DMS79 treated with DMSO at 0.1 percent for 48 hours (cell line): ENCODE results near the gene HPS4.

ENCODE experiments used
- DNase-seq: peaks from one replicate; lab custom pipeline; 2025; lab: John Stamatoyannopoulos, UW

The HPS4 gene

DNA sequence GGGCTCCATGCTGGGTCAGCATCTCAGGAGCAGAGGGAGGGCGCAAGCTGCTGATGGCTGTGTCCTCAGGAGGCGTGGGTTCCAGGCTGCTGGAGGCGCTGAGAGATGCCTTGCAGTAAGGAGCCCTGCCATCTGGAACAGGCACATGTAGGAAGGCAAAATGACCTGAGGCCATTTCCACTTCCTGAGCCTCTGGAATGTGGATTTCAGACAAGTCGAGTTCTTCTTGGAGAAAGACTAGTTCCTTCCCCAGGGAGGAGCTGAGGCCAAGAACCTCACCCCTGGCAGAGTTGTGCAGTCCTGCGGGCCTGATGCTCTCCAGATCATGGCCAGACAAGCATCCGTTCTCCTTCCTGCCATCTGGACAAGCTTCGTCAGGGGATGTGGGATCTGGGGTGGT lies 19.3 kb downstream of the HPS4 start:
- no peak for DNase-seq

DNA sequence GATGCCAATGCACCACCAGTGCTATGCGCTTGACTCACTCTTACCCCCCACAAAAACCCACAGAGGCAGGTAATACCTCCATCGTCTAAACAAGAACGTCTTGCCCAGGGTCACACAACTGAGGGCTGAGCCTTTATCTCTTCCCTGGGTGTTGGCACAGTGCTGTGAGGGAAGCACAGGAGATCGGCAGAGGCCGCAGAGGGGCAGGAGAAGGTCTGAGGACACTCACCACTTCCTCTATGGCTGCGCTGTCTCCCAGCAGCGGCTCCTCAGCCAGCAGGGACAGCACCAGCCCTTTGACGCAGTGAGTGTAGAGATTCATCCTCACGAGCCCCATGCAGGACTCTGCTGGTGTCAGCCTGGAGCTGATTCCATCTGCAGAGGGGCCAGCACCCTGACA lies 19.9 kb downstream of the HPS4 start:
- DNase-seq, result no peak

DNA sequence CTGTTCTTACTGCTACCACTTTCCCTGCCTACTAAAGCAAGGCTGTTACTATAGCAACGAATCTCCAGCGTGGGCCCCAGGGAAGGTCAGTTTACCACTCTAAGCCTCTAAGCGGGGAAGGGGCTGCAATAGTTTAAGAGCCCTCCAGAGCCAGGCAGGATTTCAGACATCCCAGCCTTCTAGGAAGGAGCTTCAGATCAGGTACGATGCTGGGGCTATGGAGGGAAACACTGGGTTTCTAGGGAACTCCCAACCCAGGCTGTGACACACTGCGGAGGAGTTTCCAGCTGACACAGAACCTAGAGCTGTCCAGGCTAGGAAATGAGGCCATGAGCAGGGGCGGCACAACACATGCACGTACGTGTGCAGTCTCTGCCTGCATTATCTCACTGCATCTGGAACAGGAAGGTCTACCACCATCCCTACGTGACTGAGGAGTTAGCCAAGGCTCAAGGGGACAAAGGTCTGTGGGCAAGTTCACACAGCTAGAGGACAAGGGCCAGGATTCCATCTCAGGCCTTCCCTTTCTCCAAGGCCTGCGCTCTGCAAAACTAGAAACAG lies 20.4 kb downstream of the HPS4 start:
- DNase-seq, result peak; percentile 9

DNA sequence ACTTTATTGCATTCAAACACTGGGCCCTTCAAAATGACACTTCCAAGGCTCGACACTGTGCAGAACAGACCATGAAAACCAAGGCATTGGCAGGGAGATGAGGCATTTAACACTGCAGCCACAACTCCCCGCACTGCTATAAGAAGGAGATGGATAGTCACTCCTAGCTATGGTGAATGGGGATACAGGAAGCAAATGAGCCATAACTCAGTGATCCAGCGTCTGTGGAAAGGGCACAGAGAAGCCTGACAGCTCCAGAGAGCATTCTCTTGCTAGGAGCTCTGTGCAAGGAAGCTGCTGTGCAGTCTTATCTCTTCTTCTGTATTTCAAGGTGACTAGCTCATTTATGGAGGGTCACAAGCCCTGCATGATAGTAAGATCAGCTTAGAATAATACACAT lies 20.9 kb downstream of the HPS4 start:
- DNase-seq, result no peak

DNA sequence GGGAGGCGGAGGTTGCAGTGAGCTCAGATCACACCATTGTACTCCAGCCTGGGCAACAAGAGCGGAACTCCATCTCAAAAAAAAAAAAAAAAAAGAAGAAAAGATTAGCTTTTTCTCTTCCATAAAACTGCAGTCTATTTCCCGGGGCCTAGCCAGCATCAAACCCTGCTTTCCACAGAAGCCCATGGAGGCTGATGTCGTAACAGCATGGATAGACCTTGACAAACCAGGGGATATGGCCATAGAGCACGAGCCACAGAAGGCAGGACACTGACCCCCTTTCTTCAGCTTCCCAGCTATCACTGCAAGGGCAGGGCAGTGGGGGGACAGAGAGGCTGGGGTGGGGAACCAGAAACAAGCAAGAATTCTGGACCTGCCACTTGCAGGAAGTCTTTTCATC lies 21.5 kb downstream of the HPS4 start:
- no peak for DNase-seq

DNA sequence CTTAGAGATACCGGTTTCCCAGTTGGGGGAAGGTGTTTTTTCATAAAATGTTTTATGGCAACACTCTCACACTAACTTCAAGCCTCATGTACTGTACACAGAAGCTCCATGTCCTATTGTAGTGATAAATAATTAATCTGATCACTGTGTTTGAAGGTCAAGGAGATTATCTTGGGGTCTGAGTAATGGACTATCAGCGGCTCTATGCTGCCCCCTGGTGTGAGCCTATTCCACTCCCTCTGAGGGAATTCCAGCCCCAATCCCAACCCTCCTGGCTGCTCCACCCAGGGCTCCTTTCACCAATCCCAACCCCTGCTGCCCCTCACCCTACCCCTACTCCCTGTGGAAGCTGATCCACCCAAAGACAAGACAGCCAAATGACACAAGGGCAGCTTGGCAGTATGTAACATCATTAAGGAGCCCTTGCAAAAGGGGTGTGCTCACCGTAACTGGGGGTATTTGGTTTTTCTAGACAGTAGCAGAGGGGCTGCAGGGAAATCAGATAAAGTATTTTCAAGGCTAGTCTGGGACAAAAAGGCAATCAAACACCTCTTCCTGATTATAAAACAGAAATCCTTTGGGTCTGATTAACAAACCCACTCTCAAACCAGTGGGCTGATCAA lies 22.3 kb downstream of the HPS4 start:
- DNase-seq, result peak; percentile 19

DNA sequence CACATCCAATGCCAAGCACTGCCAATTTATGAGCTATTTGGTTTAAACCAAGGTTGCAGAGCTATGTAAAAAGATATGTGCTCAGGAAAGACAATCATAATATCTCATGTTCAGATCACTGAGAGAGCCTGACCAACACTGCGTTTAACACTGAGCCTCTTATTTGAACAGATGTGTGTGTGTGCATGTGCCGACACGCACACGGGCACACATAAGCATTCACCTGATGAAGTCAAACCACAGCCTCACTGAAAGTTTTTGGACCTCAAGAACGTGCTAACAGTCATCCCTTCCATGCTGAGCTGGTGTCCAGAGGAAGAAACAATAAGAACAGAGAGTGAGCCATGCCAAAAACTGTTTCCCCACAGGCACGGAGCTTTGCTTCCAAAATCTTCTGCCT lies 23.4 kb downstream of the HPS4 start:
- no peak for DNase-seq

DNA sequence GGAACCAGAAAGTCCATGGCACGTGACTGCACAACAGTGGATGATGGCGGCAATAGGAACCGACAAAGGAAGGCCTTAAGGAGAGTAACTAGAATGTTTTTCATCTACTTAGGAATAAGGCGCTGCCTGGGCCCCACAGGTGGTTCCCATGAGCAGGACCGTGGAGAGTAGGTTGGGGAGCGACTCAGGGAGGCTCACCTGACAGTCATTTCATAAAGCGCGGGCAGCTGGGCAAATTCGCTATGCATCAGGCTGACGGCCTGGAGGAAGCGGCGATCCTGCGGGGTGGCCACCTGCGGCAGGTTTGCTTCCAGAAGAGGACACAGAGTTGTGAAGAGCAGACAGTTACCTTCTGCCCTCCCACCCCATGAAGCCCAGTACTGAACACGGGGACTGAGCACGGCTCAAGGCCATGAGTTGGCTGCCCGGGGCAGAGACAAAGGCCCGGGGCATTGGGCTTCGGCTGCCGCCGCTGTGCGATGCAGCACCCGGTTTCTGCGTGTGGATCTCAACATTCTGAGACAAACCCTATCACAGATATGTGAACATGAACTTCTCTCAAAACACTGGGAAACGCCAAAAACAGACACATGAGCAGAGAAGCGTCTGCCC lies 25.8 kb downstream of the HPS4 start:
- DNase-seq, result no peak

DNA sequence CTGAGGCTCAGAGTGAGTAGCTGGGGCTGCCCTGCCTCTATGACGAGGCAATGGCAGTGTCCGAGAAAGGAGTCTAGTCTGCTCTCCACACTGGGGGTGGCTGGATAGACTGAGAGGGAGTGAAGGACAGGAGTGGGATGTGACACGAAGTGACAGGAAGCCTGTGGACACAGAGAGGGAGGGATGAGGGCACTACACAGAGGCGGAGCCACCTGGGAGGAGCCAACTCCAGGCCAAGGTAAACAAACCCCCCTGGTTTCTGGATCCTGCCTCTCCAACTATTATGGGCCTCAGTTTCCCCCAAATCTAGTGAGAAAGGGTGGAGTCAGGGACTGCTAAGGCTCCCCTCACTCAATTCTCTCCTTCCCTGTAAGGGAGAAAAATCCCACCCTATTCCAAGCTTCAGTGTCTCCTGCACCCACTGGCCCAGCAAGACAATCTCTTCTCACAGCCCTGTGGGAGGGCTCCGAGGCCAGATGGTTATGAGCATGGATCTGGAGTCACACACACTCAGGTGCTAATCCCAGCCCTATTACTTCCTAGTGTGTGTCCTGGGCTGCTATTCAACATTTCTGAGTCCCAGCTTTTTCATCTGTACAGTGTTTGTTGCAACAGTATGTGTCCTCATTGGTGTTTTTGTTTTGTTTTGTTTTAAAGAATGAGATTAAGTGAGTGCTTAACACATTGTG lies 29.6 kb downstream of the HPS4 start:
- no peak for DNase-seq

DNA sequence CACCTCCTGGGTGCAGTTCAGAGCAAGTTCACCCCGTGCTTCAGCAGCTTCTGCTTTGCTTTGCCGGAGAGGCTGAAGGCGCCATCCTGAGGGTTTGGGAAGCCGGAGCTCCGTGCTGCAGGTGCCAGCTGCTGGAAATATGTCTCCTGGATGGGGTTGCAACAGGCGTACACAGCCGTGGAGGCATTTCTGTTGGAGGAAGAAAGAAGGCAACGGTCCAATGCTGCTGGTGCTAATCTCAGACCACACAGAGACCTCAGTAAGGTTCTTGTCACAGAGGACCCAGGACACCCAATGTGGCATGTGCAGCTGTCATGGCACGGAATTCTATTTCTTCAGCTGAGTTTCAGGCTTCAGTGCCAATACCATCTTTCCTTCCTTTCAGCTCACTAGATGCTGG lies 30.4 kb downstream of the HPS4 start:
- no peak for DNase-seq

DNA sequence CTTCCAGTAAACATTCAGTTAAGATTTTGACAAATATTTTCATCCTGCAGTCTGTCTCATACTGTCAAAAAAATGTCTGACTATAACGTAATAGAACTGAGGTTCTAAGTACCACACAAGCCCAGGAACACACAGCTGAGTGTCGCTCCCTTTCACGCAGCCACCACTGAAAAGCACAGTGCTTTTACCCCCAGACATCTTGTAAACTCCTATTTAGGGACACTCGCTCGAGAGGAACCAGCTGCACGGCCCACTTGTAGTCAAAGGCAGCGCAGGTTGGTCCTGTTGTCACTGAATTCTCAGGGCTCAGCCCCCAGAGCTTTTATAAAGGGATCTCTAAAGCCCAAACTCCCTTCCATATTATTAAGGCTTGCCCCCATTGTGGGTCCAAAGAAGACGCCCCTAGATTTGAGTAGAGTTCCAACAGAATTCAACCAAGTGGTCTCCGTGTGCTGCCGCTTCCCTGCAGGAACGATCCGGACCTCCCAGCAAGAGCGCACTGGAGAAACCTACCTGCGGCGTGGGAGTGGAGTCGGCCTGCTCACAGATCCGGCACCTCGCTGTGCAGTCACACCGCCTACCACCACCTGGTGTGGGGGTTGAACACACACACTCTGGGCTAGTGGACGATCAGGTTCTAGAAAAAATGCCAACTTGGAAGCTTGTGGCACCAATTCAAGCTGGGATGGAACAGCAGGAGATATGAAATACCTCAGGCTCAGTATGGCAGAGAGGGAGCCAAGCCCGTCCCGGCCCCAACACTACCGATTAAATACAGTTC lies 31.2 kb downstream of the HPS4 start:
- DNase-seq, result no peak

DNA sequence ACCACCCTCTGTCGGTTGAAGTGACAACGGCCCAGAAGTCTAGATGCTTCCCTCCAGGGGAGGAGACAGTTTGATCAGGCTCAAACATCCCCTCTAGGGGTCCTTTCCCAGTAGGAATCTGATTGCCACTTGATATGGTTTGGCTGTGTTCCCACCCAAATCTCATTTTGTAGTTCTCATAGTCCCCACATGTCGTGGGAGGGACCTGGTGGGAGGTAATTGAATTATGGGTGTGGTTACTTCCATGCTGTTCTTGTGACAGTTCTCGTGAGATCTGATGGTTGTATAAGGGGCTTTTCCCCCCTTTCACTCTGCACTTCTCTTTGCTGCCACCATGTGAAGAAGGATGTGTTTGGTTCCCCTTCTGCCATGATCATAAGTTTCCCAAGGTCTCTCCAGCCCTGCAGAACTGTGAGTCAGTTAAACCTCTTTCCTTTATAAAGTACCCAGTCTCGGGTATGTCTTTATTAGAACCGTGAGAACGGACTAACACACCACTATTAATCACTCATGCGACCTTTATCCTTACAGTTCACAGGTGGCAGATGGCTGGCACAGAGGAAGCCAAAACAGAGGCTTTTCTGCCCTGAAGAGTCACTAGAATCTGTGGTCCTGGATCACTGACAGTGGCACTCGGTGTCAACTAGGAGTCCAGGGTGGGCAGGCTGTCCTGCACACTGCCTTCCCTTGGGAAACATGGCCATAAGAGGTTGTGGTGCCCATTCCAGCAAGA lies 33.0 kb downstream of the HPS4 start:
- DNase-seq, result no peak

DNA sequence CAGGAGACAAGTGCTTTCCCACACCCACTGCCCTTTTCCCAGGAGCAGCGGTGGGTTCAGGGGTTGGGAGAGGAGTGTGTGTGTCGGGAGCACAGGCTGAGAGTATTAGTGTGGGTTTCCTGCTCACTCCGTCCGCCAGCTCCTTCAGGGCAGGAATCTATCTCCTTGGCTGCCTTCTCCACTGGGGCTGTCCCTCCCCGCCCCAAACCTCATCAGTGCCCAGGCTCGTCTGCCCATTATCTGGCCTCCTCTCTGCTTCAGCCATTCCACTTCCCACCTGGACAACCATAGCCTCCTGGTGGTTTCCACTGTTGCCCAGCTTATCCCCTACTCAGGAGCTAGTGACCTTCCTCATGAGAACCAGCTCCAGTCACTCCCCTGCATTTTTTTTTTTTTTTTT lies 34.6 kb downstream of the HPS4 start:
- DNase-seq, result no peak

DNA sequence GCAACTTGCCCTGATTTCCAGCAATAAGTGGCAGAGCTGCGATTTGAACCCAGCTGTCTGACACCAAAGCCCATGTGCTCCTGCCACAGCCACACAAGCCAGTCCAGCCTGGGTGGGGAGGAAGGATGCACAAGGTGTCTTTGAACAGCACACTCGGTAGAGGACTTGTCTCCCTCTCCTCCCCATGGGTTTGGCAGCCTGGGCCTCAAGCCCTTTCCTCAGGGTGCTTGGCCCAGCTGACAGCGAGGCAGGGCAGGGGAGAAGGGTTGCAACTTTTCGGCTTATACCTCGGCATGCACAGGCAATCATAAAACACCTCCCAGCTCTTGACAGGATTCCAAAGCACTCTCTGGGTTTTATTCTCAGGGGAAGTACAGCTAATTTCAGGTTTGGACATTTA lies 35.2 kb downstream of the HPS4 start:
- DNase-seq, result no peak

DNA sequence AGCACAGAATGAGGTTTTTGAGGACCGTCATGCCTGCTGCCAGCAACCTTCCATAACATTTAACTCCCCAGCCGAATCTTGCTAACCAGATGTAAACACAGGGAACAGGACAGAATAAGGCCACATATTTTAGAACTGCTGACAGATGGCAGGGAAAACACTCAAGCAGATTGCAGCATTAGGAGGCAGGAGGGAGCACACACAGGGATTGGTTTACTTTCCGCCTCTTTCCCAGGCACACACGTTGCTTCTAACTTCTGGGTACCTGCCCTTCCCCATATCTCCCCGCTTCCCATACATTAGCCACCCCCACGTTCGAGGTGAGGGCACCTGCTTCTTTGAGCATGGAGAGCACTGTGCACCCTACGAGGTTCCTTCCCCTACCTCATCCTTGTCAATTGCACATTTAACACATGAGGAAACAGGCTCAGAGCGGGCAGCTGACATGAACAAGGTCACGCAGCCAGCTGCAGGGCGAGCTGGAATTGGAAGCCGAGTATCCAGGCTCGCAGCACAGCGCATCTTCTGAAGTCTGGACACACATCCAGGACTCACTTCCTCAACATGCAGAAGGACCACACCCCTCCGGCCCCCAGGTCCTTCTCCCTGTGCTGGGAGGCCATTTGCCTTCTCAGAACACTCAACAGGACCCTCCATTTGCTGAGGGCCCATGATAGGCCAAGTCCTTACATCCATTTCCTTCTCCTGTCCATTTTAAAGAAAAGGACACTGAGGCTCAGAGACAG lies 35.8 kb downstream of the HPS4 start:
- no peak for DNase-seq

DNA sequence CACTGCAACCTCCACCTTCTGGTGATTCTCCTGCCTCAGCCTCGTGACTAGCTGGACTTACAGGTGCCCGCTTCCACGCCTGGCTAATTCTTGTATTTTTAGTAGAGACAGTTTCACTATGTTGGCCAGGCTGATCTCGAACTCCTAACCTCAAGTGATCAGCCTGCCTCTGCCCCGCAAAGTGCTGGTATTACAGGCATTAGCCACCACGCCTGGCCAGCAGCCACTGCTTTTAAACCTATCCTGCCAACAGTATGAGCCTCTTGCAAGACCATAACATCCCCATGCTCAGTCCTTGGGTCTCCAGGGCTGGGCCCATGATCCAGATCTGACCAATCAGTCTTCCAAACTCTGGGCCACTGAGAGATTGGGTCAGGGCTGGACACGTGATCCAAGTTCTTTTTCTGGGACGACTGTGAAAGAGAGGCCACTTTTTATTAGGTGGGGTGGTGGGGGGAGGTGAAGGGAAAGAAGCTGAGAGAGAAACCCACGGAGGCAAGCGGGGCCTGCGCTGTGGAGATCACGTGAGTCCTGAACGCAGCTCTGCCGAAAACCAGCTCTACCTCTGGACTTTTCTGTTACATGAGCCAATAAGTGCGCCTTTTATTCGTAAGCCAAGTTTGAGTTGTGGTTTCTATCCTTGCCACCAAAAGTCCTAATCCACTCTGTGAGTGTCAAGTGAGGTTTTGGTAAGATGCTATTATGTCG lies 36.6 kb downstream of the HPS4 start:
- no peak for DNase-seq

DNA sequence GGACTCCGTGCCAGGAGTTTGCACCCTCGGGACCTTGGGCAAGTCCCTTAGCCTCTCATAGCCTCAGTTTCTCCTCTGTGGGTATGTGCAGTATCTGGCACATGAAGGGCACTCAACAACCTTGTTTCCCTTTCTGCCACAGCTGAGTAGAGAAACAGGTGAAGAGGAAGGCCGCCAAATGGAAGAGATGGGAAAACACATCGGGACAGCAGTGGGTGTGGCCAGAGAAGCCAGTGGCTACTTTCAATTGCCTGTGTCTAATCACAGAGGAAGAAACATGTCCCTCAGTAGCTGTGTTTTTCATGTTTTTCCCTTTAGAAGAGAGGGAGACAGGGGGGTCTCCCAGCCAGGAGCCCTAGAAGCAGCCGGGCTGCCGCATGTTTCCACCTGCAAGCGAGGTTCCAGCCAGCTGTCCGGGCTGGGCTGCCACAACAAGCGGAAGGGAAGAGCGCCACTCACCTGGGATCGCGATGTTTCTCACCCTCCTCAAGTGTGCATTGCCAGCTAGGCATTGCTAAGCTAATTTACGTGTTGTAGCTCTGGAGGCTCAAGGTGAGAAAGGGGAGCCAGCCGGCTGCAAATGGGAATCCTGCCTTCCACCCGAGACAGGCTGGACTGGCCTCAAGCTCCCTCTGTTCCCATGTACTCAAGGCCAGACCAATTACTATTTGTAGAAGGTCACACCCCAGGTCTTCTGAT lies 37.9 kb downstream of the HPS4 start:
- DNase-seq, result no peak

DNA sequence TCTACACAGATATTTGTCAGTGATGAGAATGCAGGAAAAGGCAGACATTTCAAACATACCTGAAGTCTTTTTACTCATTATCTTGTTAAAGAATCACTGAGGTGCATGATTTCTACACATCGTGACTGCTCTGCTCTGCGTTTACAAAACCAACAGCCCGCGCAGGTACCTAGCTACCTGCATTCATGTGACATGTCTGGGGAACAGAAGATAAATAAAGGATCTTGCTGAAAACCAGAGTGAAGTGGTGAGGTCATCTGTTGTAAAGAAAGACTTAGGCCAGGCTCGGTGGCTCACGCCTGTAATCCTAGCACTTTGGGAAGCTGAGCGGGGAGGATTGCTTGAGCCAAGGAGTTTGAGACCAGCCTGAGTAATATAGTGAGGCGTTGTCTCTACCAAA lies 38.8 kb downstream of the HPS4 start:
- DNase-seq, result peak; percentile 40

DNA sequence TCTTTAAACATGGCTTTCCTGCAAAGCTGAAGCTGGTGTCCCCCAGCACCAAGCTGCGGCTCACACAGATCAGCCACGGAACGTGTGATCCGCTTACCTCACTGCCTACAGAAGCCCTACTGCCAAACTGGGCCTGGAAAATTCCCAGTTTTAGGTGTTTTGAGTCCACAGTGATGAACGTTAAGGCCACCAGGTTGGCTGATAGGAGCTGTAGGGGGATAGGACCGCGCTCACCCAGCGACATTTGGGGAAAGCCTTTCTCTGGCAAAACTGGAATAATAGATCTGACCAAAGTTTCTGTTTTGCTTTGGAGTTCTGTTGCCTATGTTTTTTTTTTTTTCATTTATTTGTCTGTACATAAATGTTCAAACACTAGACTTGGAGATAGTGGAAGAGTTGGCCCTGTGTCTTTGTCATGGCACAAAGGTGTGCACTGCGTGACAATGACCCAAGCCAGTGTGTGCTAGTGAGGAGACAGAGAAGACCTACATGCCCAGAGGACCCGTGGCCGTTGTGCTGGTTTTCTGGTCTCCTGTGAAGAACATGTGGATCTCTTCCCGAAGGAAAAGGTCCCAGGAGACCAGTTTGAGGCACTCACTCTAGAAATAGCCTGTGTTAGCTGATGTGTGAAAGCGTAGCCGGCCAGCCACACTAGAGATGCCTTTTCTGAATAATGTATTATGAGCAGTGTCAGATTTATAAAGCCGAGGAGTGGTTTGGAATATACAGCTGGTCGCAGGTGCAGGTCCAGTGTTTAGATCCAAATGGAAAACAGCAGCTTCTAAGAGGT lies 39.5 kb downstream of the HPS4 start:
- no peak for DNase-seq
